GM19099 (cell line): ENCODE measurements around the gene DPYSL3.

Experiments used
- POLR2A ChIP-seq: IDR thresholded peaks from 3 replicates; pipeline ENCODE4 v1.6.1; 2011; ENCODE audit warnings: low read depth; ENCODE audit not compliant: insufficient read length; ENCODE audit errors: extremely low read depth

DPYSL3 gene

GRCh38 chr5:147530530-147531389 is 20.9 kb upstream of the DPYSL3 start:
- no peak for TF ChIP-seq POLR2A

- TF ChIP-seq POLR2A: no peak
Observed at GRCh38 chr5:147523069-147523468, 13.2 kb upstream of the DPYSL3 start.

DNA sequence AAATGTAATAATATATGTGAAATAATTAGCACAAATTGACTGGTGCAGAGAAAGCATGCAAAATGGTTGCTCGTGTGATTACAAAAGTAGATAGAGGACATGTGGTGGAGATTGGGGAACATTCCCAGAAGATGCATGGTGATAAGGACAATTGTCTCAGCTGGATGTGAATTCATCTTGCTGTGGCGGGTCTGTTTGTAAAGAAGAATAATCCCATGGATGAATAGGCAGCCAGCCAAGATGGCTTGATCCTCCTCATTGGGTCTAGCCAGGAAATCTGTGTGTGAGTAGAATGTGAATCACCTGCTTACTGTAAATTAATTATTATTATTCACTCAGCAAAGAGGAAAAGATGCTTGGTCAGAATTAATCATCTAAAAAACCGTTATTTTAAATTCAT is 12.6 kb upstream of the DPYSL3 start:
- TF ChIP-seq POLR2A: no peak

GRCh38 chr5:147520450-147520849 is 10.6 kb upstream of the DPYSL3 start:
- no peak for TF ChIP-seq POLR2A

DNA sequence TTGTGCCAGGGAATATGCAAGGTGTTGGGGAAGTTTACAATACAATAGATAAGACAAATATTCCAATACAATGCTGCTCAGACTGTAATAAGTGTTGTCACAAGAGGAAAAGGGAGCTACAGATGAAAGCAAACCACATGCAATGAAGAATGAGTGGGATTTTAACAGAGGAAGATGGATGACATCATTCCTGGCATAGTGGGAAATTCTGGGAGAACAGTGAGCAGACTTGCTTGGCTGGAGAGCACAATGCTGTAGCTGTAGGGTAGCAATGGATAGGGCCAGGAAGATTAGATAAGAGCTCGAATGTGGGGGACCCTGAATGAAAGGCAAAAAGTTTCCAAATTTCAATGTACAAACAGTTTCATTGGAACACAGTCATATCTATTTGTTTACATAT is 9.5 kb upstream of the DPYSL3 start:
- no peak for TF ChIP-seq POLR2A

GRCh38 chr5:147517383-147517782 is 7.5 kb upstream of the DPYSL3 start:
- no peak for TF ChIP-seq POLR2A

GRCh38 chr5:147515269-147515668 is 5.4 kb upstream of the DPYSL3 start:
- TF ChIP-seq POLR2A: no peak

GRCh38 chr5:147512659-147513379 is 3.0 kb upstream of the DPYSL3 start:
- no peak for TF ChIP-seq POLR2A

DNA sequence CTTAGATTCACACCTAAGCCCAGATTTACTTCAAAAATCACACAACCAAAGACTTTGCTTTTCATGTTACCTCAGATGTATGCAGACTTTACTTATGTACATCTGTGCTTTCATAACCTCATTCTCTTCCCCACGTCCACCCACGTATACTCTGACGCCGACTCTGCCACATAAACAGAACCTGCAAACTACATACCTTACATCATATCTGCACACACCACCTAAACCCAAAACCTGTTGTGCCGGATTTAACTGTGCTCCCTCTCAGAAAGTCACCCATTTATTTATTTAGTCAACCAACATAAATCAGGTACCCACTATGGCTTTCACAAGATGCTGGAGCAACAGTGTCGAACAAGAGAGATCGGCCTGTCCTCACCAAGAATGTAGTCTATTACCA is 1.0 kb upstream of the DPYSL3 start:
- TF ChIP-seq POLR2A: no peak

GRCh38 chr5:147509041-147509709 is 693 bp downstream of the DPYSL3 start:
- TF ChIP-seq POLR2A: no peak

DNA sequence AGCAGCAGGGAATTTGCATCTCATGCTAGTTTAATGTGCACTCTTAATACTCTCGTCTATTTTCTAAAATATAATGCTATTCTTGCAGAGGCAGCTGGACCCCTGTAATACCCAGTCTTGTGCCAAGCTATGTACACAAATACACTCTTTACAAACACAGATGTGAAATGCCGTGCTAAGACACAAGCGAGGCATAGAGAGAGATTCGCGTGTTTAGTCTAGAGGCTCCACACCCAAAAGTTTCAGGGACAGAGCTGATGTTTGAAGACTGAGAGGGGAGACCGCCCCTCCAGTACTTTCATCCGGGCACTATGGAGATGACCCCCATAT is 1.2 kb downstream of the DPYSL3 start:
- no peak for TF ChIP-seq POLR2A

- no peak for TF ChIP-seq POLR2A
Observed at GRCh38 chr5:147507480-147508126, 2.3 kb downstream of the DPYSL3 start.

- no peak for TF ChIP-seq POLR2A
Observed at GRCh38 chr5:147504535-147504934, 5.3 kb downstream of the DPYSL3 start.

DNA sequence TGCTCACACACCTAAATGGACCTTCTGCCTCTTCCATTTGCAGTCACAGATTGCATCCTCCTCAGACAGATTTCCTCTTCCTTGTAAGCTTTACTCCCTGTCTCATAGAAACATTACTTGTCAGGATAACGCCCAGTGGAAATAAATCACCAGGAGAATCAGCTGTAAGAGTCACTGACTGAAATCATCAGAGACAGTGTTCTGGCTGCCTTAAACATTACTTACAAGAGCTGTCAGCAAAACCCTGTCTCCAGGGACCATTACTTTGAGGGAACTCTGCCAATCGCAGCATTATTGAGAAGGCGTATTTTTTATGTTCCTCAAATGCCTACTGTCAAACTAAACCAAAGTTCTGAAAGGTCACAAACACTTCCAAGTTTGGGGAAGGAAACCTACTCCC is 5.9 kb downstream of the DPYSL3 start:
- TF ChIP-seq POLR2A: no peak

DNA sequence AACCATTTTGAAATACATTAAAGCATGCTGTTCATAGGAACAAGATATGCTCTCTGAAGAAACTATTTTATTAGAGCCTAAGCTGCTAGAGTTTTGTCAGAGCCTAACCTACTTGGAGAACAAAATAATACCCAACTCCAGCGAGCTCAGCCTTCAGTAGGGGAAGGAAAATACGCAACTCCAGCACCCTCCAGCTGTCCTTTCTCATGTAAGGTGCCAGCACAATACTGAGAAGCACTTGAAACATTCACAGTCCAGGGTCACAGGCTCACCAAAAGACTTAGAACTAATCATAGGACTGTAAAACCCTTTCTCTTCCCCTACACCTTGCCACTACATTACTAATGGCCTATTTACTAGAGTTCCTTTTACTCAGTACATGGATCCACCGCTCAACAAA is 18.9 kb downstream of the DPYSL3 start:
- no peak for TF ChIP-seq POLR2A

DNA sequence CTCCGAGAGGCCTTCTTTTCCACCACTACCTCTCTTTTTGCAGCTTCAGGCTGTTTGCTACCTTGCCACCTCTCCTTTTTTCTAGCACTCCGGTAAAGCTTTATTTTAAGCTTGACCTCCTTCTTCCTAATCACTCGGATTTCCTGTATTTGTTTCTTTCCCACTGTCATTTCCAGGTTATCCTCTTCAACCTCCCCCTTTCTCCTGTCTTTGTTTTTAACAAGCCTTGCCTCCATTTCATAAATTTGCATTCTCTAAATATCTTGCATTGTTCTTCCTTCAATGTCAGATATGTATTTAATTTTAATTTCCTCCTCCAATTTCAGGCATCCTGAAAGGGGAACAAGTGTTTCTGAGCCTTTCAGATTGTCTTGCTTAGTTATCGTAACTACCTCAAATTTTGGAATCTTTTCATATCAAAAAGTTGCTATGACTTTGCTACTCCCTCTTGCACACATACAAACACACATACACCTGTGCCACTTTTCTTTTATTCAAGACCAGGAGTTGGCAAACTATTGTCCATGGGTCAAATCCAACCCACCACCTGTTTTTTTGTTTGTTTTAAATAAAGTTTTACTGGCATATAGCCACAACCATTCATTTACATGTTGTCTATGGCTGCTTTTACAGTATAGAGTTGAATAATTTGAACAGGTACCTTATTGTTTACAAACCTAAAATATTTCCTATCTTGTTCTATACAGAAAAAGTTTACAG is 22.7 kb downstream of the DPYSL3 start:
- no peak for TF ChIP-seq POLR2A

DNA sequence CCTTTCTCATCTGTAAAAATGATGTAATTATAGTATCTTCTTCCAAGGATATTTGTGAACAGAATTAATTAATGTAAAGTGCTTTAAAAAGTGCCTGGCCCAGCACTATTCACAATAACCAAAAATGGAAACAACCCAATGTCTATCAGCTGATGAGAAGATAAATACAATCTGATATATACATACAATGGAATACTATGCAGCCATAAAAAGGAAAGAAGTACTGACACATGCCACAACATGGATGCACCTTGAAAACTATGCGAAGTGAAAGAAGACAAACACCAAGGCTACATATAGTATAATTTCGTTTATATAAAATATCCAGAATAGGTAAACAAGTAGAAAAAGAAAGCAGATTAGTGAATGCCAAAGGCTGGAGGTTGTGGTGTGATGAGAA is 24.1 kb downstream of the DPYSL3 start:
- no peak for TF ChIP-seq POLR2A
